Measurements from ENCODE around the gene LARP4. TPM values are rescaled to one million over a fixed set of nuclear protein-coding genes. Genes with fewer than 3 reads are reported as not detected.
A peak's percentile ranks its signal among the peaks of the same experiment; 100 is the strongest.

LARP4 gene
- total and polyA plus RNA-seq, 2 of the 4 experiments (the other 2 are of a cell fraction) = 11.3 to 42.5 TPM

GRCh38 chr12:50452795-50453194, 52.1 kb downstream of the LARP4 start:
- Histone ChIP-seq H4K91ac (ENCODE audit: insufficient read depth, low read depth, low read length) (no peak overlapping the region), H3K4me3 (ENCODE audit: insufficient read depth, low read depth, low read length) (no peak overlapping the region), H4K5ac (ENCODE audit: low read depth, low read length) (no peak overlapping the region), H3K9me3 (ENCODE audit: control insufficient read depth, insufficient read depth, low read length) (no peaks in the 10 kb centered on the region), H2AK5ac (ENCODE audit: low read depth, low read length) (no peak overlapping the region), H3K4me1 (ENCODE audit: control insufficient read depth, insufficient read depth, low read length) (no peaks in the 10 kb centered on the region), H3K18ac (ENCODE audit: low read depth, low read length) (no peak overlapping the region), H3K9ac (ENCODE audit: low read depth, low read length) (no peak overlapping the region), H3K4me2 (ENCODE audit: low read depth, low read length) (no peak overlapping the region), H2BK20ac (ENCODE audit: low read depth, low read length) (no peak overlapping the region), H2BK15ac (ENCODE audit: low read depth, low read length) (no peak overlapping the region), H2AFZ (replicated peaks; ENCODE audit: low read length, poor library complexity) (no peak overlapping the region), H4K20me1 (ENCODE audit: insufficient read depth, low read length) (no peaks in the 10 kb centered on the region), H2BK120ac (ENCODE audit: low read depth, low read length) (no peak overlapping the region), H3K27me3 (ENCODE audit: control insufficient read depth, insufficient read depth, low read length) (no peaks in the 10 kb centered on the region), H3K14ac (replicated peaks; ENCODE audit: low read depth, low read length) (no peak overlapping the region), H2BK5ac (ENCODE audit: low read depth, low read length, poor library complexity, severe bottlenecking) (no peak overlapping the region), H3K56ac (ENCODE audit: extremely low read depth, insufficient read depth, low read length) (no peak overlapping the region), H3K79me1 (ENCODE audit: low read depth in 1 of 2, low read length in 2 of 2) (peaks cover 10 to 17% of the 10 kb centered on the region in 2 experiments), H3K23ac (ENCODE audit: low read depth, low read length) (no peak overlapping the region), H4K8ac (ENCODE audit: low read depth in 2 of 2, low read length in 2 of 2) (no peak overlapping the region), H2AK9ac (replicated peaks; ENCODE audit: low read depth, low read length, poor library complexity) (peak overlapping the region; percentile 57), H3K27ac (ENCODE audit: insufficient read depth, low read length) (no peak overlapping the region), H3K9me1 (ENCODE audit: insufficient read depth, low read length) (peaks cover 3% of the 10 kb centered on the region; the same call in 1 of the 2 replicates), H3K4ac (ENCODE audit: low read depth, low read length) (no peak overlapping the region), H3K36me3 (ENCODE audit: control insufficient read depth, insufficient read depth, low read length) (peaks cover 21% of the 10 kb centered on the region)
- no TSS peak for BruUV-seq (replicated peaks)
- TF ChIP-seq NFE2L2 (IDR thresholded peaks at IDR 0.05; ENCODE audit: low read depth, low read length) = no peak
- TF ChIP-seq ELK1 (IDR thresholded peaks at IDR 0.05; ENCODE audit: borderline replicate concordance, low read depth, low read length) = no peak
- no peak for TF ChIP-seq SMC3 (IDR thresholded peaks at IDR 0.05; ENCODE audit: low read depth, low read length)
- TF ChIP-seq CTCF (conservative IDR thresholded peaks at IDR 0.05; ENCODE audit: low read depth, low read length) = no peak
- no peak for TF ChIP-seq POLR2A (IDR thresholded peaks at IDR 0.05; ENCODE audit: low read depth, low read length)
- TF ChIP-seq RCOR1 (IDR thresholded peaks at IDR 0.05; ENCODE audit: insufficient replicate concordance, low read length) = no peak
- no peak for TF ChIP-seq CEBPB (IDR thresholded peaks at IDR 0.05; ENCODE audit: low read depth, low read length)
- no peak for TF ChIP-seq MAZ (IDR thresholded peaks at IDR 0.05; ENCODE audit: borderline replicate concordance, low read depth, low read length)
- no peak for TF ChIP-seq RAD21 (IDR thresholded peaks at IDR 0.05; ENCODE audit: low read length)
- DNase-seq = no peak
- in situ Hi-C loops (cut with MboI; ENCODE audit: low sequenced_read_pairs) = no loop called here
- POLR2A ChIA-PET (ENCODE audit: unreplicated experiment) = interaction anchor here (0.7 kb wide), 1 partner anchor 53 kb away, joined by 6 read pairs; no protein-coding TSS in a partner anchor
- dilution Hi-C loops (cut with HindIII; ENCODE audit: low sequenced_read_pairs, unreplicated experiment) = no loop called here
- no CpG with 5 or more reads among the region's 5 CpGs for WGBS, 2 experiments (ENCODE audit: extremely low coverage in 2 of 2, insufficient read length in 1 of 2)
- intact Hi-C loops (cut with micrococcal nuclease) = no loop called here
- CTCF ChIA-PET = no interaction called here
- ATAC-seq (ENCODE audit: low read depth) = no peak

All from IMR-90 (cell line).